Calu3 (cell line): ENCODE results near the gene DCST2. TPM values are rescaled to one million over a fixed set of nuclear protein-coding genes. Genes with fewer than 3 reads are reported as not detected.

Experiments used
- BruUV-seq: library from RNA; stranded (reverse); fragments of 400-500 nt; replicated peaks from 2 replicates; lab custom pipeline; 2021; lab: Mats Ljungman, UMichigan
- CTCF ChIA-PET: fragments of 300-600 bp; sonication (Branson Sonifier 250); formaldehyde crosslinking; loops from one replicate; lab custom pipeline; 2022; ENCODE audit warnings: antibody characterized with exemption; lab: Charles Lee
- DNase-seq: peaks from one replicate; pipeline ENCODE4 v3.0.0; 2022
- H3K27ac Mint-ChIP-seq: one replicate; pipeline ENCODE4 v1.8.0; 2022; ENCODE audit warnings: mixed read lengths; ENCODE audit not compliant: unreplicated experiment
- H3K27me3 Mint-ChIP-seq: one replicate; pipeline ENCODE4 v1.8.0; 2022; ENCODE audit warnings: mixed read lengths; ENCODE audit not compliant: unreplicated experiment
- H3K36me3 Mint-ChIP-seq: one replicate; pipeline ENCODE4 v1.8.0; 2022; ENCODE audit warnings: mild to moderate bottlenecking, moderate library complexity, mixed read lengths; ENCODE audit not compliant: insufficient read depth, unreplicated experiment
- H3K4me1 Mint-ChIP-seq: one replicate; pipeline ENCODE4 v1.8.0; 2022; ENCODE audit warnings: mild to moderate bottlenecking, low read depth, mixed read lengths; ENCODE audit not compliant: unreplicated experiment
- H3K4me3 Mint-ChIP-seq: one replicate; pipeline ENCODE4 v1.8.0; 2022; ENCODE audit warnings: mild to moderate bottlenecking, low read depth, moderate library complexity, mixed read lengths; ENCODE audit not compliant: unreplicated experiment
- H3K9me3 Mint-ChIP-seq: one replicate; pipeline ENCODE4 v1.8.0; 2022; ENCODE audit warnings: low read depth, mixed read lengths; ENCODE audit not compliant: unreplicated experiment
- intact Hi-C: fragments of 100-400 bp; cut with micrococcal nuclease; formaldehyde crosslinking; loops from one replicate; pipeline ENCODE4 v1.10.0; 2022; ENCODE audit not compliant: unreplicated experiment
- total RNA-seq: library from RNA; stranded (reverse); gene quantifications from 2 replicates; pipeline ENCODE4 v1.2.3, GENCODE V29; 2022
- TF ChIP-seq, protein P1 (sequence below): fragments of 200-600 bp; IDR thresholded peaks from one replicate; pipeline ENCODE4 v1.8.0; 2022; ENCODE audit warnings: antibody characterized with exemption; ENCODE audit not compliant: unreplicated experiment

DCST2 gene
- total RNA-seq, 1 experiment from 2014 or later, result 1.4 TPM

DNA sequence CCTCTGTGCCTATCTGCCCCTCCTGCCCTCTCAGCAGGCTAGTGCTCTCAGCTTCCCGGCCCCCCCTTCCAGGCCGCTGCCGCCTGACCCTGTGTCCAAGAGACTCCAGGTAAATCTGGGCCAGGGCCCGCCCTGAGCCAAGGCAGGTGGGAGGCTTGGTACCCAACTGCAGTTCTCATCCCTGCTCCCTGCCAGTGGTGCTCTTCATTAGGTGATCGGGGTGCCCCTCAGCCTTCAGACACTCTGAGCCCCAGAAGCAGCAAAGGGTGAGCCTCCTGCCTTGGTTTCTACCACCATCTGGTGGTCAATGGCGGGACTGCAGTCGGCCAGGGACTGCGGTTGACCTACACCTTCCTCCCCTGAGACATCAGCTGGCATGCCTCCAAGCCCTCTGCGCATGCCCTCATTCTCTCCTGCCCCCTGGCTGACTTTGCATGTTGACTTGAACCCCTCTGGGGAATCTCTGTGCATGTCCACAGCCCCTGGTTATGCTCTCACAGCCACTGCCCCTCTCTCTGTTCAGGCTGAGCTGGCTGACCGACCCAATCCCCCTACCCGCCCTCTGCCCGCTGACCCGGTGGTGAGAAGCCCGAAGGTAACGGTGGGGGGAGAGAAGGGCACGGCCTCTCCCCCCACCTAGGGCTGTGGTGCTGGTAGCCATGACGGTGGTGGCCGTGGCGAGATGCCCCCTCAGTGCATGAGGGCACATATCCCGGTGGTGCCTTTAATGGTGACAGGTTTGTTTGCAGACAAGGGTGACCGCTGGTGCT is 28.0 kb upstream of the DCST2 start:
- Mint-ChIP-seq H3K36me3 (peaks cover 42% of the 10 kb centered on the region), H3K27me3 (no peaks in the 10 kb centered on the region), H3K4me3 (no peak overlapping the region), H3K9me3 (no peaks in the 10 kb centered on the region), H3K27ac (no peak overlapping the region), H3K4me1 (peaks cover 30% of the 10 kb centered on the region)
- BruUV-seq, result no TSS peak
- intact Hi-C loops, result loop anchor here (5.0 to 10.0 kb wide), 3 partner anchors 89 to 387 kb away; partner anchors contain the start of genes CKS1B and SHC1
- TF ChIP-seq, protein P1, sequence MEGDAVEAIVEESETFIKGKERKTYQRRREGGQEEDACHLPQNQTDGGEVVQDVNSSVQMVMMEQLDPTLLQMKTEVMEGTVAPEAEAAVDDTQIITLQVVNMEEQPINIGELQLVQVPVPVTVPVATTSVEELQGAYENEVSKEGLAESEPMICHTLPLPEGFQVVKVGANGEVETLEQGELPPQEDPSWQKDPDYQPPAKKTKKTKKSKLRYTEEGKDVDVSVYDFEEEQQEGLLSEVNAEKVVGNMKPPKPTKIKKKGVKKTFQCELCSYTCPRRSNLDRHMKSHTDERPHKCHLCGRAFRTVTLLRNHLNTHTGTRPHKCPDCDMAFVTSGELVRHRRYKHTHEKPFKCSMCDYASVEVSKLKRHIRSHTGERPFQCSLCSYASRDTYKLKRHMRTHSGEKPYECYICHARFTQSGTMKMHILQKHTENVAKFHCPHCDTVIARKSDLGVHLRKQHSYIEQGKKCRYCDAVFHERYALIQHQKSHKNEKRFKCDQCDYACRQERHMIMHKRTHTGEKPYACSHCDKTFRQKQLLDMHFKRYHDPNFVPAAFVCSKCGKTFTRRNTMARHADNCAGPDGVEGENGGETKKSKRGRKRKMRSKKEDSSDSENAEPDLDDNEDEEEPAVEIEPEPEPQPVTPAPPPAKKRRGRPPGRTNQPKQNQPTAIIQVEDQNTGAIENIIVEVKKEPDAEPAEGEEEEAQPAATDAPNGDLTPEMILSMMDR, result peak; percentile 99
- peak; percentile 96 for DNase-seq
- CTCF ChIA-PET, result interaction anchor here (0.6 to 1.9 kb wide), 16 partner anchors 10 to 183 kb away, joined by 3 to 11 read pairs (median 4); partner anchors contain the start of genes ADAM15, EFNA3, FLAD1 and LENEP

GRCh38 chr1:155060736-155061135 is 27.2 kb upstream of the DCST2 start:
- Mint-ChIP-seq H3K27me3 (no peaks in the 10 kb centered on the region), H3K9me3 (no peaks in the 10 kb centered on the region), H3K4me1 (peaks cover 30% of the 10 kb centered on the region), H3K27ac (no peak overlapping the region), H3K4me3 (no peak overlapping the region), H3K36me3 (peaks cover 38% of the 10 kb centered on the region)
- no peak for DNase-seq
- CTCF ChIA-PET, result interaction anchor here (0.6 to 1.9 kb wide), 11 partner anchors 9 to 452 kb away, joined by 3 to 11 read pairs (median 5); partner anchors contain the start of genes ADAM15, EFNA3, FLAD1 and LENEP
- no TSS peak for BruUV-seq
- intact Hi-C loops, result loop anchor here (5.0 to 10.0 kb wide), 3 partner anchors 88 to 386 kb away; partner anchors contain the start of genes CKS1B and SHC1
- TF ChIP-seq, protein P1, result no peak

- Mint-ChIP-seq H3K27me3 (no peaks in the 10 kb centered on the region), H3K27ac (no peak overlapping the region), H3K9me3 (no peaks in the 10 kb centered on the region), H3K36me3 (peaks cover 23% of the 10 kb centered on the region), H3K4me1 (peaks cover 11% of the 10 kb centered on the region), H3K4me3 (no peak overlapping the region)
- CTCF ChIA-PET, result interaction anchor here (0.6 to 1.0 kb wide), 3 partner anchors 35 to 191 kb away, joined by 3 read pairs; no protein-coding TSS in a partner anchor
- BruUV-seq, result no TSS peak
- intact Hi-C loops, result loop anchor here (10.0 kb wide), 1 partner anchor 53 kb away; the partner anchor contains the start of gene ZBTB7B
- DNase-seq, result no peak
- TF ChIP-seq, protein P1, result no peak
These were observed 24.2 kb upstream of the DCST2 start for GRCh38 chr1:155057788-155058211.

DNA sequence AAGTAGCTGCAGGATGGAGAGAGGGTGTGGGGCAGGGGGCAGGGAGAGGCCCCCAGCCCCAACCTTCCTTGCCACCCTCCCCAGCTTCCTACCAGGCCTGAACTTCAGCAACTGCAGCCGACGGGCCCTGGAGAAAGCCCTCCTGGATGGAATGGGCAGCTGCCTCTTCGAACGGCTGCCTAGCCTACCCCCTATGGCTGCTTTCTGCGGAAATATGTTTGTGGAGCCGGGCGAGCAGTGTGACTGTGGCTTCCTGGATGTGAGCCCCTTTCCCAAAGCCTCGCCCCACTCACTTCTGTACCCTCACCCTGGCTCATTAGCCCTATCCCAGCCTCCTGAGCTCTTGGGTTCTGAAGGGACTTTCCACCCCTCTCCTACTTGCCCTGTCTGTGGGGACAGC is 23.5 kb upstream of the DCST2 start:
- DNase-seq, result no peak
- no peak overlapping the region for H3K4me3 Mint-ChIP-seq
- H3K27me3 Mint-ChIP-seq, result no peaks in the 10 kb centered on the region
- H3K27ac Mint-ChIP-seq, result no peak overlapping the region
- H3K36me3 Mint-ChIP-seq, result peaks cover 21% of the 10 kb centered on the region
- peaks cover 17% of the 10 kb centered on the region for H3K4me1 Mint-ChIP-seq
- TF ChIP-seq, protein P1, result no peak
- no peaks in the 10 kb centered on the region for H3K9me3 Mint-ChIP-seq
- CTCF ChIA-PET, result interaction anchor here (0.9 to 1.3 kb wide), 3 partner anchors 28 to 97 kb away, joined by 3 to 4 read pairs (median 3); no protein-coding TSS in a partner anchor
- intact Hi-C loops, result loop anchor here (10.0 kb wide), 1 partner anchor 52 kb away; the partner anchor contains the start of gene ZBTB7B
- no TSS peak for BruUV-seq
